HG02798 (cell line): ENCODE results near the gene PACS1.

Experiments used
- ATAC-seq: cut with Tn5 transposase; IDR thresholded peaks from one replicate; pipeline ENCODE4 v1.9.1; 2021; ENCODE audit warnings: mild to moderate bottlenecking; ENCODE audit not compliant: unreplicated experiment, poor library complexity

PACS1 gene

GRCh38 chr11:66292543-66293332 lies 222.7 kb downstream of the PACS1 start:
- ATAC-seq, result no peak

GRCh38 chr11:66293352-66293751 lies 223.3 kb downstream of the PACS1 start:
- no peak for ATAC-seq

- ATAC-seq, result no peak
Measured at GRCh38 chr11:66293777-66294625, 223.9 kb downstream of the PACS1 start.
